HUES6 (cell line): ENCODE results near the gene HIF1A.
"Not testable (repeated sequence)": the region's sequence is repeated elsewhere in the genome, so short reads cannot be mapped to it uniquely, and the experiment has no call there.

Source experiments
- H3K27ac ChIP-seq: 2 replicates; pipeline ENCODE4 v1.7.0; 2013; ENCODE audit warnings: low read depth, mild to moderate bottlenecking, low read length, inconsistent platforms
- H3K27me3 ChIP-seq: 2 replicates; pipeline ENCODE4 v1.6.1; 2013; ENCODE audit warnings: low read length; ENCODE audit not compliant: control insufficient read depth, insufficient read depth
- H3K36me3 ChIP-seq: 2 replicates; pipeline ENCODE4 v1.6.1; 2013; ENCODE audit warnings: low read length; ENCODE audit not compliant: control insufficient read depth, insufficient read depth
- H3K4me1 ChIP-seq: 2 replicates; pipeline ENCODE4 v1.6.1; 2013; ENCODE audit warnings: low read length; ENCODE audit not compliant: control insufficient read depth, insufficient read depth
- H3K4me3 ChIP-seq: 2 replicates; pipeline ENCODE4 v1.5.1; 2013; ENCODE audit warnings: low read depth, low read length
- H3K9ac ChIP-seq: one replicate; pipeline ENCODE4 v1.6.1; 2013; ENCODE audit warnings: mild to moderate bottlenecking, low read length
- H3K9me3 ChIP-seq: 2 replicates; pipeline ENCODE4 v1.6.1; 2013; ENCODE audit warnings: low read depth, low read length; ENCODE audit not compliant: control insufficient read depth, insufficient read depth

Gene HIF1A

GRCh38 chr14:61730756-61731373 lies 35.6 kb downstream of the HIF1A start:
- peaks cover 98% of the 10 kb centered on the region for H3K36me3 ChIP-seq
- H3K27me3 ChIP-seq = no peaks in the 10 kb centered on the region
- no peak overlapping the region for H3K27ac ChIP-seq
- no peak overlapping the region for H3K4me3 ChIP-seq
- no peaks in the 10 kb centered on the region for H3K4me1 ChIP-seq
- H3K9me3 ChIP-seq = no peaks in the 10 kb centered on the region
- no peak overlapping the region for H3K9ac ChIP-seq

GRCh38 chr14:61733972-61734371 lies 38.7 kb downstream of the HIF1A start:
- Histone ChIP-seq H3K4me3 (no peak overlapping the region), H3K27me3 (no peaks in the 10 kb centered on the region), H3K27ac (no peak overlapping the region), H3K9ac (no peak overlapping the region), H3K36me3 (peaks cover 96% of the 10 kb centered on the region), H3K9me3 (no peaks in the 10 kb centered on the region), H3K4me1 (no peaks in the 10 kb centered on the region)

- H3K27me3 ChIP-seq = no peaks in the 10 kb centered on the region
- no peak overlapping the region for H3K9ac ChIP-seq
- no peak overlapping the region for H3K27ac ChIP-seq
- no peaks in the 10 kb centered on the region for H3K4me1 ChIP-seq
- no peak overlapping the region for H3K4me3 ChIP-seq
- no peaks in the 10 kb centered on the region for H3K9me3 ChIP-seq
- H3K36me3 ChIP-seq = peaks cover 96% of the 10 kb centered on the region
Observed at GRCh38 chr14:61736751-61737150, 41.4 kb downstream of the HIF1A start.

- peaks cover 96% of the 10 kb centered on the region for H3K36me3 ChIP-seq
Observed at GRCh38 chr14:61737915-61738314, 42.6 kb downstream of the HIF1A start.

GRCh38 chr14:61739133-61739532 lies 43.8 kb downstream of the HIF1A start:
- no peaks in the 10 kb centered on the region for H3K27me3 ChIP-seq
- no peaks in the 10 kb centered on the region for H3K9me3 ChIP-seq
- H3K4me1 ChIP-seq = no peaks in the 10 kb centered on the region
- H3K4me3 ChIP-seq = no peak overlapping the region
- no peak overlapping the region for H3K9ac ChIP-seq
- H3K27ac ChIP-seq = no peak overlapping the region
- peaks cover 96% of the 10 kb centered on the region for H3K36me3 ChIP-seq

More at GRCh38 chr14:61737915-61738314, 42.6 kb downstream of the HIF1A start:
- no peaks in the 10 kb centered on the region for H3K4me1 ChIP-seq
- no peaks in the 10 kb centered on the region for H3K9me3 ChIP-seq
- H3K9ac ChIP-seq = no peak overlapping the region
- no peak overlapping the region for H3K4me3 ChIP-seq
- H3K27me3 ChIP-seq = no peaks in the 10 kb centered on the region
- H3K27ac ChIP-seq = no peak overlapping the region

- H3K4me1 ChIP-seq = no peaks in the 10 kb centered on the region
- H3K9me3 ChIP-seq = no peaks in the 10 kb centered on the region
- H3K36me3 ChIP-seq = peaks cover 94% of the 10 kb centered on the region
- H3K4me3 ChIP-seq = no peak overlapping the region
- H3K9ac ChIP-seq = no peak overlapping the region
- H3K27ac ChIP-seq = no peak overlapping the region
- H3K27me3 ChIP-seq = no peaks in the 10 kb centered on the region
Observed at GRCh38 chr14:61742371-61742770, 47.1 kb downstream of the HIF1A start.

GRCh38 chr14:61744238-61744637 lies 48.9 kb downstream of the HIF1A start:
- Histone ChIP-seq H3K9ac (no peak overlapping the region), H3K27me3 (no peaks in the 10 kb centered on the region), H3K36me3 (peaks cover 92% of the 10 kb centered on the region), H3K4me1 (0 out of 2 replicates have a peak, but pooled peaks cover 2% of the 10 kb centered on the region), H3K9me3 (no peaks in the 10 kb centered on the region), H3K4me3 (no peak overlapping the region), H3K27ac (no peak overlapping the region)

GRCh38 chr14:61746346-61746745 lies 51.0 kb downstream of the HIF1A start:
- H3K36me3 ChIP-seq = peaks cover 73% of the 10 kb centered on the region
- not testable (repeated sequence) for H3K27ac ChIP-seq, H3K4me3 ChIP-seq, H3K27me3 ChIP-seq, H3K4me1 ChIP-seq, H3K9ac ChIP-seq, H3K9me3 ChIP-seq

- no peak overlapping the region for H3K9ac ChIP-seq
- H3K36me3 ChIP-seq = peaks cover 67% of the 10 kb centered on the region
- 0 out of 2 replicates have a peak, but pooled peaks cover 10% of the 10 kb centered on the region for H3K4me1 ChIP-seq
- H3K9me3 ChIP-seq = no peaks in the 10 kb centered on the region
- H3K27me3 ChIP-seq = no peaks in the 10 kb centered on the region
- H3K27ac ChIP-seq = no peak overlapping the region
- H3K4me3 ChIP-seq = no peak overlapping the region
Observed at GRCh38 chr14:61746881-61747280, 51.6 kb downstream of the HIF1A start.

GRCh38 chr14:61747342-61747741 lies 52.0 kb downstream of the HIF1A start:
- Histone ChIP-seq H3K4me1 (0 out of 2 replicates have a peak, but pooled peaks cover 10% of the 10 kb centered on the region), H3K27ac (no peak overlapping the region)

GRCh38 chr14:61749264-61749663 lies 54.0 kb downstream of the HIF1A start:
- no peak overlapping the region for H3K27ac ChIP-seq
- peaks cover 43% of the 10 kb centered on the region for H3K36me3 ChIP-seq
- H3K9ac ChIP-seq = no peak overlapping the region
- H3K4me3 ChIP-seq = no peak overlapping the region; the same call in 1 of the 2 replicates
- no peaks in the 10 kb centered on the region for H3K27me3 ChIP-seq
- H3K9me3 ChIP-seq = no peaks in the 10 kb centered on the region
- H3K4me1 ChIP-seq = 0 out of 2 replicates have a peak, but pooled peaks cover 10% of the 10 kb centered on the region

More at GRCh38 chr14:61747342-61747741, 52.0 kb downstream of the HIF1A start:
- H3K9me3 ChIP-seq = no peaks in the 10 kb centered on the region
- H3K9ac ChIP-seq = no peak overlapping the region
- no peak overlapping the region for H3K4me3 ChIP-seq
- H3K27me3 ChIP-seq = no peaks in the 10 kb centered on the region
- peaks cover 63% of the 10 kb centered on the region for H3K36me3 ChIP-seq
